WERI-Rb-1 (cell line): ENCODE results near the gene NOC4L.

Source experiments
- DNase-seq: peaks from one replicate; pipeline ENCODE4 v3.0.0-alpha.2; 2020
- H3K27ac ChIP-seq: fragments of 250-450 bp; sonication (Bioruptor Pico); 2 replicates; pipeline ENCODE4 v1.5.1; 2020; ENCODE audit warnings: mild to moderate bottlenecking, moderate library complexity
- H3K27me3 ChIP-seq: fragments of 250-450 bp; sonication (Bioruptor Pico); 2 replicates; pipeline ENCODE4 v1.5.1; 2021; ENCODE audit warnings: mild to moderate bottlenecking, low read depth, moderate library complexity; ENCODE audit not compliant: insufficient read depth, severe bottlenecking
- H3K36me3 ChIP-seq: fragments of 250-450 bp; sonication (Bioruptor Pico); 2 replicates; pipeline ENCODE4 v1.5.1; 2020; ENCODE audit warnings: mild to moderate bottlenecking, moderate library complexity
- H3K4me3 ChIP-seq: 2 replicates; pipeline ENCODE4 v1.5.1; 2011; ENCODE audit warnings: low read depth, mild to moderate bottlenecking, control low read depth, low read length
- H3K9me3 ChIP-seq: fragments of 250-450 bp; sonication (Bioruptor Pico); 2 replicates; pipeline ENCODE4 v1.5.1; 2021; ENCODE audit warnings: mild to moderate bottlenecking, moderate library complexity; ENCODE audit not compliant: severe bottlenecking
- CTCF ChIP-seq: IDR thresholded peaks from 2 replicates; pipeline ENCODE4 v1.5.1; 2011; ENCODE audit warnings: low read depth, mild to moderate bottlenecking, control low read depth, inconsistent platforms, low read length

Gene NOC4L

DNA sequence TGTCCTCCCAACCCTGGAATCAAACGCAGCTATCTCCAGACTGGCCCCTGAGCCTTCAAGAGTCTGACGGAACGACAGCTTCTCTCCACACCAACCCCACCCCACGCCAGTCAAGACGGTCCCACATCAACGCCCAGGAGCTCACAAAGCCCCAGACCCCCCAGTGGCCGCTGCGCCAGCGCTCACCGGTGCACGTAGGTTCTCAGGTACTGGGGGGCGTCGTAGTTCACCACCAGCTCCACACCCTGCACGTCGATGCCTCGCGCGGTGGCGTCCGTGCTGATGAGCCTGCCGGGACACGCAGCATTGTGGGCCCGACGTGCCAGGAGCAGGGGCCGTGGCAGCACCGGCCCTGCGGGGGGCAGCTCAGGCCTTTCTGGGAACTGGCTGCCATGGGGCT is 4.3 kb upstream of the NOC4L start:
- no peak for TF ChIP-seq CTCF
- H3K9me3 ChIP-seq, result no peaks in the 10 kb centered on the region
- no peak overlapping the region for H3K27ac ChIP-seq
- peaks cover 46% of the 10 kb centered on the region for H3K36me3 ChIP-seq
- no peaks in the 10 kb centered on the region for H3K27me3 ChIP-seq
- DNase-seq, result no peak
- no peak overlapping the region for H3K4me3 ChIP-seq

DNA sequence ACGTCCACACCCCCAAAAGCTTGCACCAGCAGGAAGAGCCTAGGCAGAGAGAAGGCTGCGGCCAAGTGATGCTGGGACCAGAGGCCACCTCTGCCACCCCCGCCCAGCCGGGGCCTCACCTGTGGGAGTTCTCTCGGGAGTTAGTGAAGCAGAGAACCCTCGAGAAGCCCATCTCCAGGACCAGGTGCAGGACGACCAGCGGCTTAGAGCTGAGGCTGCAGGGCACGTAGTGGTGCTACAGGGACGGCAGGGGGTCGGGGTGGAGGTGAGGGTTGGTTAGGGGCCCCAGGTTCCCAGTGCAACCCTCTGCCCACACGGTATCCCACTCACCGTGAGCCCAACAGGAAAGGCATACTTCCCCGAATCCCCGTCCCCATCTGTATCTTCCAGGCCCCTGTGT is 3.8 kb upstream of the NOC4L start:
- TF ChIP-seq CTCF, result no peak
- Histone ChIP-seq H3K27me3 (no peaks in the 10 kb centered on the region), H3K36me3 (peaks cover 50% of the 10 kb centered on the region), H3K4me3 (no peak overlapping the region), H3K27ac (no peak overlapping the region), H3K9me3 (no peaks in the 10 kb centered on the region)
- no peak for DNase-seq

DNA sequence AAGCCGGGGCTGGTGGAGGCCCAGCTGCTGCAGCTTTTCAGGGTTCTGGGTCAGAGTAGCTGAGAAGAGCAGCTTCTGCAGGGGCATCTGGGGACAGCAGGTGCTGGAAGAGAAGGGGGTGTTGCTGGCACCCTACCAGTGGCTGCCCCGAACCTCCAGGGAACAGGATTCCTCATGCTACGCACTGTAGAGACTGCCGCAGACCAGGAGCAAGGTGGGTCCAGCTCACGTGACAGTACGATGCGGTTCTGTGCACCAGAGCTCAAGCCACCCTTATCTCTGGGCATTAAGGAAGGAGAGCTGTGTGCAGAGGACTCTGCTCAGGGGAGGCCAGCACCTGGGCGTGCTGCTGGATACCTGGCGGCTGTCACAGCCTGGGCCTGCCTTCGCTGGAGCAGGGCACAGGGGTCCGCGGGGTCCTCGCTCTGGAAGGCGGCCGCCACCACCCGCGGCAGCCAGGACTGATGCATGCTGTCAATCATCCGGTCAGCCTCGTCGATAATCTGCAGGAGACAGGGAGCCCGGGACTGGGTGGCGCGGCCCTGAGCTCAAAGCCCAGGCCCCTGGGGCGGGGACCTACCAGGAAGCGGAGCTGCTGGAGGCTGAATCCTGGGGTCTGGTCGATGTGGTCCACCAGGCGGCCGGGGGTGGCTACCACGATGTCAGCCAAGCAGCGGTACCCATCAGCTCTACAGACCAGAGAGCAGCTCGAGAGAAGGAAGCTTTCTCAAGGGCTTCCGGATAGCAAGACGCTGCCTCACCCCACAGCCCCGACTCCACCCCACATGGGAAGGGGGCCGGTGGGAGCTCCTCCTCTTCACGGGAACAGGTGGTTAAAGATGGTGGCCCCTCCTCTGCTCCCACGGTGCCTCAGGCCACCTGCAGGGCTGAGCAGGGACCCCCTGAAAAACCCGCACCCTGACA is 3.1 kb upstream of the NOC4L start:
- DNase-seq, result no peak
- Histone ChIP-seq H3K9me3 (no peaks in the 10 kb centered on the region), H3K27ac (no peak overlapping the region), H3K27me3 (no peaks in the 10 kb centered on the region), H3K36me3 (peaks cover 57% of the 10 kb centered on the region), H3K4me3 (no peak overlapping the region)
- no peak for TF ChIP-seq CTCF

DNA sequence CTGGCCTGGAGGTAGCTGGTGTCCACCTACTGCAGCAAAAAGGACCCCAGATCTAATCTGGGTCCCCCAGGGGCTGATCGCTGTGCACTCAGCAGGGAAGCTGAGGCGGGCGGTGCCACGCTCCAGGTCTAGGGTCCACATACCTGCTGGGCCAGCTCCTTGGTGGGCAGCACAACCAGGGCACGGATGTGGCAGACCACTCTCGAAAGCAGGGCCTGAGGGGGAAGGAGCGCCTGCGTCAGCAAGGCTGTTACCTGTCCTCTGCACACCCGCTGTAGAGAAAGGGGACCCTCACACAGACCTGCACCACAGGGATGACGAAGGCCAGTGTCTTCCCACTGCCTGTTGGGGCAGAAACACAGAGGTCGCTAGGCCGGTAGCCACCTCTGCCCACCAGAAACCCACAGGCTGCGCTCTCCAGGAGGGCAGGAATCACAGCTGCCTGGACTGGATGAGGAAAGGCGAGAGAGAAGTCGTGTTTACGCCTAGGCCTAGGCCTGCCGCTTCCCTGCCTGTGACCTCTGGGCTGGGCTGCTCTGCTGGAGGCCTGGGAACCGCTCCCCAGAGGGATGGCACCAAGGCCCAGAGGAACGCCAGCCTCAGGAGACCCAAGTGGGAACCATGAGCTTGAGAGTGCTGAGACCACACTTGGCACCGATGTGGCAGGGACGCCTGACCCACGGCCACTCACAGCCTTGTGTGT is 2.1 kb upstream of the NOC4L start:
- peaks cover 66% of the 10 kb centered on the region for H3K36me3 ChIP-seq
- no peak for TF ChIP-seq CTCF
- H3K27me3 ChIP-seq, result no peaks in the 10 kb centered on the region
- no peaks in the 10 kb centered on the region for H3K9me3 ChIP-seq
- no peak overlapping the region for H3K4me3 ChIP-seq
- H3K27ac ChIP-seq, result no peak overlapping the region
- no peak for DNase-seq

GRCh38 chr12:132142679-132143335 is 1.4 kb upstream of the NOC4L start:
- Histone ChIP-seq H3K27me3 (no peaks in the 10 kb centered on the region), H3K27ac (no peak overlapping the region), H3K9me3 (no peaks in the 10 kb centered on the region), H3K4me3 (peak overlapping the region; percentile 76), H3K36me3 (peaks cover 73% of the 10 kb centered on the region)
- no peak for TF ChIP-seq CTCF
- no peak for DNase-seq
